IMR-90 (cell line): ENCODE measurements around the gene PTPN23. TPM values are rescaled to one million over a fixed set of nuclear protein-coding genes. Genes with fewer than 3 reads are reported as not detected.

Experiments
- ATAC-seq: fragments of 200-7000 bp; cut with Tn5 transposase; 2 replicates; pipeline ENCODE4 v1.9.1; 2020; ENCODE audit warnings: low read depth, mild to moderate bottlenecking, moderate library complexity
- BruUV-seq: library from RNA; stranded (reverse); fragments of 400-500 nt; replicated peaks from 2 replicates; lab custom pipeline; 2021; lab: Mats Ljungman, UMichigan
- CTCF ChIA-PET: fragments of 300-600 bp; formaldehyde crosslinking; extraction: SDS; loops from one replicate; lab custom pipeline; 2021; ENCODE audit warnings: antibody characterized with exemption; lab: Yijun Ruan, JAX
- POLR2A ChIA-PET: fragments of 300-600 bp; sonication (Branson Sonifier 250); formaldehyde crosslinking; loops from one replicate; lab custom pipeline; 2022; ENCODE audit warnings: antibody characterized with exemption; ENCODE audit not compliant: unreplicated experiment; lab: Charles Lee
- DNase-seq: peaks from one replicate; pipeline ENCODE4 v3.0.0; 2013
- H2AFZ ChIP-seq: replicated peaks from 2 replicates; pipeline ENCODE3; 2013; ENCODE audit warnings: low read length, mild to moderate bottlenecking; ENCODE audit not compliant: poor library complexity
- H2AK5ac ChIP-seq: 2 replicates; pipeline ENCODE4 v1.6.1; 2013; ENCODE audit warnings: low read depth, low read length, inconsistent platforms
- H2AK9ac ChIP-seq: replicated peaks from 2 replicates; pipeline ENCODE3; 2013; ENCODE audit warnings: mild to moderate bottlenecking, low read depth, low read length, moderate library complexity; ENCODE audit not compliant: poor library complexity
- H2BK120ac ChIP-seq: 2 replicates; pipeline ENCODE4 v1.6.1; 2013; ENCODE audit warnings: low read depth, low read length, inconsistent platforms
- H2BK15ac ChIP-seq: 3 replicates; pipeline ENCODE4 v1.6.1; 2013; ENCODE audit warnings: low read depth, low read length, inconsistent platforms
- H2BK20ac ChIP-seq: 2 replicates; pipeline ENCODE4 v1.6.1; 2013; ENCODE audit warnings: low read depth, mild to moderate bottlenecking, inconsistent platforms, low read length, moderate library complexity
- H2BK5ac ChIP-seq: 2 replicates; pipeline ENCODE4 v1.6.1; 2013; ENCODE audit warnings: mild to moderate bottlenecking, low read depth, low read length, inconsistent platforms; ENCODE audit not compliant: poor library complexity, severe bottlenecking
- H3K14ac ChIP-seq: replicated peaks from 2 replicates; pipeline ENCODE4 v1.6.1; 2013; ENCODE audit warnings: low read depth, low read length, inconsistent platforms
- H3K18ac ChIP-seq: 2 replicates; pipeline ENCODE4 v1.6.1; 2013; ENCODE audit warnings: low read depth, low read length, control low read depth
- H3K23ac ChIP-seq: 2 replicates; pipeline ENCODE4 v1.6.1; 2013; ENCODE audit warnings: low read depth, low read length, inconsistent platforms
- H3K27ac ChIP-seq: 2 replicates; pipeline ENCODE4 v1.5.1; 2013; ENCODE audit warnings: mild to moderate bottlenecking, control low read depth, low read length; ENCODE audit not compliant: insufficient read depth
- H3K27me3 ChIP-seq: 2 replicates; pipeline ENCODE4 v1.6.1; 2013; ENCODE audit warnings: low read length; ENCODE audit not compliant: control insufficient read depth, insufficient read depth
- H3K36me3 ChIP-seq: 2 replicates; pipeline ENCODE4 v1.6.1; 2013; ENCODE audit warnings: low read length, mixed read lengths; ENCODE audit not compliant: control insufficient read depth, insufficient read depth
- H3K4ac ChIP-seq: 2 replicates; pipeline ENCODE4 v1.6.1; 2013; ENCODE audit warnings: low read depth, low read length, inconsistent platforms
- H3K4me1 ChIP-seq: 2 replicates; pipeline ENCODE4 v1.6.1; 2013; ENCODE audit warnings: low read length, mixed read lengths; ENCODE audit not compliant: control insufficient read depth, insufficient read depth
- H3K4me2 ChIP-seq: 2 replicates; pipeline ENCODE4 v1.6.1; 2013; ENCODE audit warnings: low read depth, mild to moderate bottlenecking, control low read depth, low read length, moderate library complexity
- H3K4me3 ChIP-seq: 2 replicates; pipeline ENCODE4 v1.5.1; 2013; ENCODE audit warnings: low read depth, mild to moderate bottlenecking, control low read depth, low read length, moderate library complexity; ENCODE audit not compliant: insufficient read depth
- H3K56ac ChIP-seq: 2 replicates; pipeline ENCODE4 v1.6.1; 2013; ENCODE audit warnings: low read length, inconsistent platforms; ENCODE audit not compliant: insufficient read depth; ENCODE audit errors: extremely low read depth
- H3K79me1 ChIP-seq, 2 experiments: 2 replicates each; pipeline ENCODE4 v1.6.1; 2013; ENCODE audit warnings: low read length in 2 of 2, inconsistent platforms in 1 of 2, low read depth in 1 of 2
- H3K9ac ChIP-seq: 2 replicates; pipeline ENCODE4 v1.6.1; 2013; ENCODE audit warnings: low read depth, low read length, control low read depth
- H3K9me1 ChIP-seq: 2 replicates; pipeline ENCODE4 v1.6.1; 2013; ENCODE audit warnings: low read length, inconsistent platforms; ENCODE audit not compliant: insufficient read depth
- H3K9me3 ChIP-seq: 2 replicates; pipeline ENCODE4 v1.6.1; 2013; ENCODE audit warnings: low read length; ENCODE audit not compliant: control insufficient read depth, insufficient read depth
- H4K20me1 ChIP-seq: 2 replicates; pipeline ENCODE4 v1.6.1; 2013; ENCODE audit warnings: low read length, inconsistent platforms; ENCODE audit not compliant: insufficient read depth
- H4K5ac ChIP-seq: 2 replicates; pipeline ENCODE4 v1.6.1; 2013; ENCODE audit warnings: mild to moderate bottlenecking, low read depth, low read length, control low read depth
- H4K8ac ChIP-seq, 2 experiments: 2 replicates each; pipeline ENCODE4 v1.6.1; 2013; ENCODE audit warnings: low read depth in 2 of 2, low read length in 2 of 2, control low read depth in 1 of 2, inconsistent platforms in 1 of 2
- H4K91ac ChIP-seq: 2 replicates; pipeline ENCODE4 v1.6.1; 2013; ENCODE audit warnings: low read depth, low read length, inconsistent platforms; ENCODE audit not compliant: insufficient read depth
- BHLHE40 ChIP-seq: fragments of 150-350 bp; IDR thresholded peaks from 2 replicates; pipeline ENCODE4 v1.6.1; 2016; ENCODE audit warnings: mild to moderate bottlenecking, low read depth, low read length
- CHD1 ChIP-seq: IDR thresholded peaks from 2 replicates; pipeline ENCODE4 v1.6.1; 2012; ENCODE audit warnings: low read depth, low read length, improper control_type of control experiment
- CTCF ChIP-seq: conservative IDR thresholded peaks from 2 replicates; pipeline ENCODE4 v1.5.1; 2012; ENCODE audit warnings: mild to moderate bottlenecking, low read depth, low read length, improper control_type of control experiment
- MAZ ChIP-seq: IDR thresholded peaks from 2 replicates; pipeline ENCODE4 v1.6.1; 2012; ENCODE audit warnings: low read depth, mild to moderate bottlenecking, low read length, improper control_type of control experiment, moderate library complexity, borderline replicate concordance
- NFE2L2 ChIP-seq: fragments of 150-350 bp; IDR thresholded peaks from 2 replicates; pipeline ENCODE4 v1.6.1; 2016; ENCODE audit warnings: low read depth, mild to moderate bottlenecking, low read length
- RAD21 ChIP-seq: IDR thresholded peaks from 2 replicates; pipeline ENCODE4 v1.6.1; 2012; ENCODE audit warnings: low read length, improper control_type of control experiment
- SMC3 ChIP-seq: fragments of 150-350 bp; IDR thresholded peaks from 2 replicates; pipeline ENCODE4 v1.6.1; 2016; ENCODE audit warnings: low read depth, mild to moderate bottlenecking, antibody characterized with exemption, low read length, moderate library complexity
- WGBS, 2 experiments: methylation state at CpG; one replicate each; pipeline versions ENCODE4 v1.1.5 to v1.1.7; 2013; ENCODE audit warnings: missing lambda C conversion rate in 2 of 2; ENCODE audit not compliant: insufficient read length in 1 of 2; ENCODE audit errors: extremely low coverage in 2 of 2; 5-methylcytosine and 5-hydroxymethylcytosine counted together
- dilution Hi-C: fragments of 300-500 bp; cut with HindIII; formaldehyde crosslinking; loops from one replicate; pipeline ENCODE4 v1.14.3; 2018; ENCODE audit warnings: low sequenced_read_pairs; ENCODE audit not compliant: unreplicated experiment
- in situ Hi-C: fragments of 300-500 bp; cut with MboI; formaldehyde crosslinking; loops from 3 replicates; pipeline ENCODE4 v1.14.3; 2019; ENCODE audit warnings: low sequenced_read_pairs, inconsistent platforms, mixed read lengths
- intact Hi-C: fragments of 100-400 bp; cut with micrococcal nuclease; formaldehyde crosslinking; loops from 2 replicates; pipeline ENCODE4 v1.10.0; 2022
- polyA plus RNA-seq, 3 experiments: library from polyadenylated mRNA; depleted of rRNA; stranded (reverse); fragments of >200 nt; gene quantifications; 2 replicates each; pipeline ENCODE4 v1.2.3, GENCODE V29; 2012; ENCODE audit warnings: low replicate concordance in 1 of 3
- total RNA-seq: library from RNA; depleted of rRNA; stranded (reverse); fragments of >200 nt; gene quantifications from 2 replicates; pipeline ENCODE4 v1.2.3, GENCODE V29; 2012

The PTPN23 gene
- total and polyA plus RNA-seq, 2 of the 4 experiments (the other 2 are of a cell fraction), result 4.5 to 15.1 TPM

- no peak for TF ChIP-seq CTCF
Observed at GRCh38 chr3:47430606-47431005, 49.8 kb downstream of the PTPN23 start (continued).

- no peak for TF ChIP-seq NFE2L2
- TF ChIP-seq BHLHE40, result no peak
- TF ChIP-seq CHD1, result no peak
- no peak for TF ChIP-seq MAZ
- TF ChIP-seq SMC3, result no peak
- TF ChIP-seq RAD21, result no peak
- CTCF ChIA-PET, result interaction anchor here (1.1 kb wide), 1 partner anchor 9 kb away, joined by 3 read pairs; no protein-coding TSS in a partner anchor
- H2BK15ac ChIP-seq, result no peak overlapping the region
- dilution Hi-C loops, result no loop called here
- H3K4me3 ChIP-seq, result no peak overlapping the region
- H4K5ac ChIP-seq, result no peak overlapping the region
- in situ Hi-C loops, result no loop called here
- no peak overlapping the region for H3K4ac ChIP-seq
- H3K4me1 ChIP-seq, result no peaks in the 10 kb centered on the region
- peaks cover 45% of the 10 kb centered on the region for H3K36me3 ChIP-seq
- H2BK20ac ChIP-seq, result no peak overlapping the region
- H3K79me1 ChIP-seq, result peaks cover 5 to 22% of the 10 kb centered on the region in 2 experiments; a peak in 1 of 4 replicates
- no peak overlapping the region for H3K23ac ChIP-seq
- H3K4me2 ChIP-seq, result no peak overlapping the region
- H4K8ac ChIP-seq, result no peak overlapping the region
- intact Hi-C loops, result no loop called here
- ATAC-seq (no peak), DNase-seq (no peak)
- no peak overlapping the region for H2AFZ ChIP-seq
- H3K9me3 ChIP-seq, result no peaks in the 10 kb centered on the region
- no peaks in the 10 kb centered on the region for H3K27me3 ChIP-seq
- no peak overlapping the region for H3K18ac ChIP-seq
- POLR2A ChIA-PET, result no interaction called here
- H4K20me1 ChIP-seq, result peaks cover 5% of the 10 kb centered on the region; the same call in 1 of the 2 replicates
- H3K14ac ChIP-seq, result no peak overlapping the region
- H2AK5ac ChIP-seq, result no peak overlapping the region
- no peak overlapping the region for H3K9ac ChIP-seq
- no peak overlapping the region for H4K91ac ChIP-seq
- BruUV-seq, result TSS peak; percentile 54
- H2BK5ac ChIP-seq, result no peak overlapping the region
- H3K56ac ChIP-seq, result no peak overlapping the region
- no peak overlapping the region for H2AK9ac ChIP-seq
- peaks cover 19% of the 10 kb centered on the region; the same call in 1 of the 2 replicates for H3K9me1 ChIP-seq
- H2BK120ac ChIP-seq, result no peak overlapping the region
- no peak overlapping the region for H3K27ac ChIP-seq
- no CpG with 5 or more reads among the region's 3 CpGs for WGBS, 2 experiments
Observed at GRCh38 chr3:47431225-47431624, 50.4 kb downstream of the PTPN23 start.
